ENCODE results near the gene ISM2. TPM values are rescaled to one million over a fixed set of nuclear protein-coding genes. Genes with fewer than 3 reads are reported as not detected.

Gene ISM2
- total RNA-seq, 1 donor from 2014 or later = 0.21 TPM

- DNase-seq (ENCODE audit: low spot score) = no peak
- Mint-ChIP-seq H3K27ac (ENCODE audit: unreplicated experiment) (no peak overlapping the region), H3K4me1 (ENCODE audit: unreplicated experiment) (no peaks in the 10 kb centered on the region), H3K27me3 (ENCODE audit: unreplicated experiment) (no peaks in the 10 kb centered on the region), H3K9me3 (ENCODE audit: unreplicated experiment) (no peaks in the 10 kb centered on the region), H3K36me3 (ENCODE audit: low read depth, unreplicated experiment) (peaks cover 65% of the 10 kb centered on the region), H3K4me3 (ENCODE audit: unreplicated experiment) (no peak overlapping the region)
- TF ChIP-seq CTCF (IDR thresholded peaks at IDR 0.05; ENCODE audit: unreplicated experiment) = no peak
These were observed 73.8 kb downstream of the ISM2 start for GRCh38 chr14:77424862-77425261.

Other genes with a start within 250 kb of the ISM2 start
- not detected for gene NGB, start 227.6 kb downstream of the ISM2 start, total RNA-seq (ENCODE audit: unreplicated experiment)
- gene POMT2, start 177.9 kb downstream of the ISM2 start, total RNA-seq (ENCODE audit: unreplicated experiment) = 33.8 TPM
- 20.0 TPM for gene GSTZ1, start 177.8 kb downstream of the ISM2 start, total RNA-seq (ENCODE audit: unreplicated experiment)
- gene TMED8, start 121.7 kb downstream of the ISM2 start, total RNA-seq (ENCODE audit: unreplicated experiment) = 9.9 TPM
- 1.7 TPM for gene SAMD15, start 121.4 kb downstream of the ISM2 start, total RNA-seq (ENCODE audit: unreplicated experiment)
- 0.49 TPM for gene NOXRED1, start 75.3 kb downstream of the ISM2 start, total RNA-seq (ENCODE audit: unreplicated experiment)
- 28.7 TPM for gene VIPAS39, start 41.2 kb downstream of the ISM2 start, total RNA-seq (ENCODE audit: unreplicated experiment)
- 74.7 TPM for gene AHSA1, start 40.7 kb downstream of the ISM2 start, total RNA-seq (ENCODE audit: unreplicated experiment)
- 63.6 TPM for gene SPTLC2, start 117.8 kb upstream of the ISM2 start, total RNA-seq (ENCODE audit: unreplicated experiment)
- gene ALKBH1, start 209.2 kb upstream of the ISM2 start, total RNA-seq (ENCODE audit: unreplicated experiment) = 10.8 TPM
- gene SLIRP, start 209.3 kb upstream of the ISM2 start, total RNA-seq (ENCODE audit: unreplicated experiment) = 94.7 TPM

Data from endothelial cell (in vitro differentiated cells).